Kidney (tissue), 14 donors: Measurements from ENCODE around the gene TAS1R3. TPM values are rescaled to one million over a fixed set of nuclear protein-coding genes. Genes with fewer than 3 reads are reported as not detected.

Source experiments
- DNase-seq, 5 donors: peaks; one replicate each; pipeline ENCODE4 v3.0.0-alpha.2; 2013 to 2020
- FAIRE-seq: peaks from 2 replicates; lab custom pipeline; 2012; peaks lifted over from hg19 to GRCh38; lab: Jason Lieb, UNC
- H3K27ac ChIP-seq, 2 donors: one replicate each; pipeline ENCODE4 v1.7.0; 2013; ENCODE audit warnings: low read depth in 2 of 2, low read length in 2 of 2, inconsistent platforms in 1 of 2
- H3K27me3 ChIP-seq: one replicate; pipeline ENCODE4 v1.7.1; 2013; ENCODE audit warnings: low read length, inconsistent platforms; ENCODE audit not compliant: control insufficient read depth, insufficient read depth
- H3K36me3 ChIP-seq, 3 donors: one replicate each; pipeline versions ENCODE4 v1.7.0 to v1.7.1; 2013; ENCODE audit warnings: low read length in 3 of 3, control low read depth in 1 of 3, inconsistent platforms in 1 of 3; ENCODE audit not compliant: insufficient read depth in 3 of 3, control insufficient read depth in 2 of 3
- H3K4me1 ChIP-seq, 3 donors: one replicate each; pipeline versions ENCODE4 v1.7.0 to v1.7.1; 2013; ENCODE audit warnings: low read length in 3 of 3, inconsistent platforms in 1 of 3, low read depth in 1 of 3; ENCODE audit not compliant: control insufficient read depth in 2 of 3, insufficient read depth in 2 of 3
- H3K4me3 ChIP-seq, 3 donors: one replicate each; pipeline versions ENCODE4 v1.7.0 to v1.8.1; 2013; ENCODE audit warnings: low read length in 3 of 3, control low read depth in 1 of 3, inconsistent platforms in 1 of 3
- H3K9ac ChIP-seq, 3 donors: one replicate each; pipeline versions ENCODE4 v1.7.0 to v1.7.1; 2013; ENCODE audit warnings: low read length in 3 of 3, control low read depth in 1 of 3, inconsistent platforms in 1 of 3
- H3K9me3 ChIP-seq, 3 donors: one replicate each; pipeline versions ENCODE4 v1.7.0 to v1.7.1; 2013; ENCODE audit warnings: low read length in 3 of 3, control low read depth in 1 of 3, inconsistent platforms in 1 of 3; ENCODE audit not compliant: control insufficient read depth in 2 of 3, insufficient read depth in 1 of 3
- CTCF ChIP-seq: IDR thresholded peaks from 3 replicates; pipeline ENCODE4 v1.5.1; 2012; ENCODE audit warnings: mild to moderate bottlenecking, moderate library complexity, borderline replicate concordance; ENCODE audit not compliant: insufficient read depth; ENCODE audit errors: extremely low read depth
- intact Hi-C: fragments of 100-400 bp; cut with DNase I; formaldehyde crosslinking; loops from one replicate; pipeline ENCODE4 v1.11.1; 2022
- polyA plus RNA-seq: library from polyadenylated mRNA; stranded (reverse); fragments of 350-450 nt; fragmentation: Illumina TruSeq; extraction: RNeasy Lipid Tissue Mini Kit (QIAGEN cat#74804); gene quantifications from one replicate; pipeline ENCODE4 v1.2.3, GENCODE V29; 2014; ENCODE audit warnings: low read depth, low replicate concordance; ENCODE audit not compliant: insufficient read depth
- total RNA-seq: library from RNA; stranded (reverse); fragmentation: NEBNext Ultra II Directional; extraction: Animal tissue kit (Norgen Biotek cat#: 25700); gene quantifications from one replicate; pipeline ENCODE4 v1.2.1, GENCODE V29; 2021
- donor health status: control.
- donor health status: control.
- donor health status: control.
- donor health status: control.
- donor health status: control.
- donor health status: DM: yes; HTN: yes; CAD: no.
- donor health status: Normal renal cell carcinoma (clear cell type).

TAS1R3 gene
- total and polyA plus RNA-seq, 2 donors from 2014 or later, result 0.15 to 1.3 TPM

DNA sequence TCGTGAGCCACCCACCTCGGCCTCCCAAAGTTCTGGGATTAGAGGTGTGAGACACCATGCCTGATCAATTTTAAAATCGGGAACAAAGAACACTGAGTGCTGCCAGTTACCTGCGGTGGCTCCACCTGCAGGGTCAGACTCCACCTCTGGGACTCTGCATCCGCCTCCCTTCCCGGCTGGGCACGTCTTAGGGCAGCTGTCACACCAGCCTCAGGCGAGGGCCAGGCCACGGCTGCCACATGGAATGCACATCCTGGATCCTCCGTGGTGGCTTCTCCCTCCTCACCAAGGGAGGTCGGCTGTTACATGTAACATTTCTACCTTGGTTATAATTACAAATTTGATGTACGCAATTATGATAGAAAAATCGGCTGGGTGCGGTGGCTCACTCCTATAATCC is 33.2 kb downstream of the TAS1R3 start:
- peaks cover 0 to 2% (median 0%) of the 10 kb centered on the region in 3 donors for H3K9me3 ChIP-seq
- intact Hi-C loops, result no loop called here
- no peak for FAIRE-seq
- TF ChIP-seq CTCF, result no peak
- no peaks in the 10 kb centered on the region for H3K27me3 ChIP-seq
- H3K27ac ChIP-seq, result no peak overlapping the region
- H3K4me3 ChIP-seq, result no peak overlapping the region
- no peak for DNase-seq
- no peaks in the 10 kb centered on the region for H3K36me3 ChIP-seq
- H3K9ac ChIP-seq, result no peak overlapping the region
- H3K4me1 ChIP-seq, result peaks cover 0 to 9% (median 2%) of the 10 kb centered on the region in 3 donors

GRCh38 chr1:1365875-1366698 is 35.0 kb downstream of the TAS1R3 start:
- no peak for FAIRE-seq
- TF ChIP-seq CTCF, result no peak
- intact Hi-C loops, result no loop called here

DNA sequence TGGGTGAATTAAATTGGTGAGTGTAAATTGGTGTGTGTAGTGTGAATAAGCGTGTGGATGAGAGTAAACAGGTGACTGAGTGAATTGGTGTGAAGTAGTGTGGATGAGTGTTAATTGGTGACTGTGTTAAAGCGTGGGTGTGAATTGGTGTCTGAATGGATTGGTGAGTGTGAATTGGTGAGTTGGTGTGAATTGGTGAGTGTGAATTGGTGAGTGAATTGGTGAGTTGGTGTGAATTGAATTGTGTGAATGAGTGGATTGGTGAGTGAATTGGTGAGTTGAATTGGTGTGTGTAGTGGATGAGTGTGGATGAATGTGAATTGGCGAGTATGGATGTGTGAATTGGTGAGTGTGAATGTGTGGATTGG is 35.6 kb downstream of the TAS1R3 start:
- no peak overlapping the region for H3K9ac ChIP-seq
- H3K36me3 ChIP-seq, result no peaks in the 10 kb centered on the region
- DNase-seq (no peak), FAIRE-seq (no peak)
- TF ChIP-seq CTCF, result no peak
- H3K27ac ChIP-seq, result no peak overlapping the region
- H3K9me3 ChIP-seq, result peaks cover 0 to 2% (median 0%) of the 10 kb centered on the region in 3 donors
- intact Hi-C loops, result no loop called here
- peaks cover 0 to 2% (median 2%) of the 10 kb centered on the region in 3 donors for H3K4me1 ChIP-seq
- H3K4me3 ChIP-seq, result no peak overlapping the region
- H3K27me3 ChIP-seq, result no peaks in the 10 kb centered on the region

More at GRCh38 chr1:1365875-1366698, 35.0 kb downstream of the TAS1R3 start:
- H3K4me1 ChIP-seq, result peaks cover 0 to 4% (median 2%) of the 10 kb centered on the region in 3 donors
- no peak overlapping the region for H3K27ac ChIP-seq
- no peak for DNase-seq
- no peaks in the 10 kb centered on the region for H3K27me3 ChIP-seq
- no peak overlapping the region for H3K9ac ChIP-seq
- H3K9me3 ChIP-seq, result peaks cover 0 to 2% (median 0%) of the 10 kb centered on the region in 3 donors
- H3K4me3 ChIP-seq, result no peak overlapping the region
- H3K36me3 ChIP-seq, result no peaks in the 10 kb centered on the region
